HepG2 (cell line): ENCODE results near the gene DUSP15.

Source experiments
- FOXA1 ChIP-seq, 2 experiments: fragments of 450-650 bp in 1 of 2; sonication (generic) in 1 of 2; formaldehyde crosslinking in 1 of 2; IDR thresholded peaks; 2 replicates each; pipeline versions ENCODE4 v1.4.0 to v1.6.1; 2016 to 2020; ENCODE audit warnings: missing genetic modification reagents in 1 of 2
- POLR2AphosphoS5 ChIP-seq: IDR thresholded peaks from 2 replicates; pipeline ENCODE4 v1.6.1; 2012; ENCODE audit warnings: low read depth, low read length
- TCF12 ChIP-seq, 2 experiments: fragments of 450-650 bp in 1 of 2; sonication (generic) in 1 of 2; formaldehyde crosslinking in 1 of 2; IDR thresholded peaks; 2 replicates each; pipeline versions ENCODE4 v1.6.1 to v1.8.0; 2017 to 2022; ENCODE audit warnings: antibody characterized with exemption in 1 of 2, mild to moderate bottlenecking in 1 of 2, missing genetic modification reagents in 1 of 2, moderate library complexity in 1 of 2
- ZFP62 ChIP-seq: sonication (generic); formaldehyde crosslinking; IDR thresholded peaks from 2 replicates; pipeline ENCODE4 v1.4.0; 2020; ENCODE audit warnings: missing genetic modification reagents
- TF ChIP-seq, protein P1 (sequence below): sonication (generic); formaldehyde crosslinking; IDR thresholded peaks from 2 replicates; pipeline ENCODE4 v1.4.0; 2020; ENCODE audit warnings: missing genetic modification reagents

DNA sequence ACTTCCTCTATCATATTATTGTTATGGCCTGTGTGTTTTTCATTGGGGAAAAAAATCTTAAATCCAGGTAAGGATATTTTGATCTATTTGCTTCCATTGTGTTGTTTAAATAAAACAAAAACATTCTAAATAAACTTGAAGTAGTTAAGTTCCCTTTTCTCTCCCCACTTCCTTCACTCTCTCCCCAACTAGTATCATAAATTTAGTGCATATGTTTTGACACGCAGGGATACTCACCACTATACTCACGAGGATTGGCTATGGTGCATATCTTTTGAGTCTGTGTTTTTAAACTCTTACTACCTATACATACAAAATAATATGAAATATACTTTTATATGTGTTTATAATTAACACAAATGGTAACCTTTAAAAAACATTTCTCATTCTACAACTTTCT is 5.3 kb upstream of the DUSP15 start:
- TF ChIP-seq ZFP62 (CRISPR knock-in tag), result no peak
- TF ChIP-seq TCF12 (IDR thresholded peaks at IDR 0.05), result no peak
- TF ChIP-seq TCF12 (CRISPR knock-in tag; IDR thresholded peaks at IDR 0.05), result no peak
- no peak for TF ChIP-seq POLR2AphosphoS5
- TF ChIP-seq FOXA1 (IDR thresholded peaks at IDR 0.05), result no peak
- no peak for TF ChIP-seq FOXA1 (CRISPR knock-in tag; IDR thresholded peaks at IDR 0.05)
- TF ChIP-seq, protein P1, sequence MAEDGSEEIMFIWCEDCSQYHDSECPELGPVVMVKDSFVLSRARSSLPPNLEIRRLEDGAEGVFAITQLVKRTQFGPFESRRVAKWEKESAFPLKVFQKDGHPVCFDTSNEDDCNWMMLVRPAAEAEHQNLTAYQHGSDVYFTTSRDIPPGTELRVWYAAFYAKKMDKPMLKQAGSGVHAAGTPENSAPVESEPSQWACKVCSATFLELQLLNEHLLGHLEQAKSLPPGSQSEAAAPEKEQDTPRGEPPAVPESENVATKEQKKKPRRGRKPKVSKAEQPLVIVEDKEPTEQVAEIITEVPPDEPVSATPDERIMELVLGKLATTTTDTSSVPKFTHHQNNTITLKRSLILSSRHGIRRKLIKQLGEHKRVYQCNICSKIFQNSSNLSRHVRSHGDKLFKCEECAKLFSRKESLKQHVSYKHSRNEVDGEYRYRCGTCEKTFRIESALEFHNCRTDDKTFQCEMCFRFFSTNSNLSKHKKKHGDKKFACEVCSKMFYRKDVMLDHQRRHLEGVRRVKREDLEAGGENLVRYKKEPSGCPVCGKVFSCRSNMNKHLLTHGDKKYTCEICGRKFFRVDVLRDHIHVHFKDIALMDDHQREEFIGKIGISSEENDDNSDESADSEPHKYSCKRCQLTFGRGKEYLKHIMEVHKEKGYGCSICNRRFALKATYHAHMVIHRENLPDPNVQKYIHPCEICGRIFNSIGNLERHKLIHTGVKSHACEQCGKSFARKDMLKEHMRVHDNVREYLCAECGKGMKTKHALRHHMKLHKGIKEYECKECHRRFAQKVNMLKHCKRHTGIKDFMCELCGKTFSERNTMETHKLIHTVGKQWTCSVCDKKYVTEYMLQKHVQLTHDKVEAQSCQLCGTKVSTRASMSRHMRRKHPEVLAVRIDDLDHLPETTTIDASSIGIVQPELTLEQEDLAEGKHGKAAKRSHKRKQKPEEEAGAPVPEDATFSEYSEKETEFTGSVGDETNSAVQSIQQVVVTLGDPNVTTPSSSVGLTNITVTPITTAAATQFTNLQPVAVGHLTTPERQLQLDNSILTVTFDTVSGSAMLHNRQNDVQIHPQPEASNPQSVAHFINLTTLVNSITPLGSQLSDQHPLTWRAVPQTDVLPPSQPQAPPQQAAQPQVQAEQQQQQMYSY (CRISPR knock-in tag), result no peak
